D721Med (cell line): ENCODE measurements around the gene ARHGAP32.
"Not testable (repeated sequence)": the region's sequence is repeated elsewhere in the genome, so short reads cannot be mapped to it uniquely, and the experiment has no call there.

Experiments
- DNase-seq: peaks from one replicate; pipeline ENCODE4 v3.0.0; 2011; ENCODE audit warnings: low spot score; ENCODE audit not compliant: insufficient read length
- FAIRE-seq: peaks from 2 replicates; lab custom pipeline; 2011; peaks lifted over from hg19 to GRCh38; lab: Jason Lieb, UNC
- TF ChIP-seq, protein P1 (sequence below): IDR thresholded peaks from 2 replicates; pipeline ENCODE4 v1.5.1; 2012; ENCODE audit warnings: mild to moderate bottlenecking, control low read depth; ENCODE audit not compliant: insufficient read depth; ENCODE audit errors: missing control alignments

The ARHGAP32 gene

DNA sequence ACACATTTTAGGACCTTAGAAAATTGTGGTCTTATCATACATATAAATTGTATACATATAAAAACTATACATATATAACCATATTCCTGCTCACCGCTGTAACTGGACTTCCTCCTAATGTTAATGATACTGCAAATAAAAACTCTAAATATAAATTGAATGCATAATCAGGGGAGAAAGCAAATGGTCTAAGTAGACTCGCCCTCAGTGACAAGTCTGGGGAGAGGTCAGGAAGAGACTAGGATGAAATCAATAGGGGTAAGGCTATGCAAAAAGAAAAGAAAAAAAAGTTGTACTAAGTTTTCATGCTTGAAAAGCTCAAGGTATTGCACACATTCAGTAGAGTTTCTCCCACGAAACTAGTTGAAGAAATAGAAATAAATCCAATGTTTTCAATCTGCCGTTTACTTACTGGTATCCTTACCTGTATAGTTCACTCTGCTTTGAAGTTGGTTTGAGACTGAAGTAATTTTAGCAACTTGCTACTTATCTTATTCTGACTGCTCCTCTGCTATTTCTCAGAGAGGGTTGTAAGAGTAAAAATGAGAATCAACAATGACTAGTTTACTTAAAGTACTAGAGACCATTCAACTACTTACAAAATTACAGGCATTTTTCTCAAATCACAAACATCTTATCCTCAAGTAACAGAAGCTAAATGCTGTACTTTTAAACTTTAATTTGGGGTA is 12.2 kb upstream of the ARHGAP32 start:
- DNase-seq (no peak), FAIRE-seq (no peak)
- TF ChIP-seq, protein P1, sequence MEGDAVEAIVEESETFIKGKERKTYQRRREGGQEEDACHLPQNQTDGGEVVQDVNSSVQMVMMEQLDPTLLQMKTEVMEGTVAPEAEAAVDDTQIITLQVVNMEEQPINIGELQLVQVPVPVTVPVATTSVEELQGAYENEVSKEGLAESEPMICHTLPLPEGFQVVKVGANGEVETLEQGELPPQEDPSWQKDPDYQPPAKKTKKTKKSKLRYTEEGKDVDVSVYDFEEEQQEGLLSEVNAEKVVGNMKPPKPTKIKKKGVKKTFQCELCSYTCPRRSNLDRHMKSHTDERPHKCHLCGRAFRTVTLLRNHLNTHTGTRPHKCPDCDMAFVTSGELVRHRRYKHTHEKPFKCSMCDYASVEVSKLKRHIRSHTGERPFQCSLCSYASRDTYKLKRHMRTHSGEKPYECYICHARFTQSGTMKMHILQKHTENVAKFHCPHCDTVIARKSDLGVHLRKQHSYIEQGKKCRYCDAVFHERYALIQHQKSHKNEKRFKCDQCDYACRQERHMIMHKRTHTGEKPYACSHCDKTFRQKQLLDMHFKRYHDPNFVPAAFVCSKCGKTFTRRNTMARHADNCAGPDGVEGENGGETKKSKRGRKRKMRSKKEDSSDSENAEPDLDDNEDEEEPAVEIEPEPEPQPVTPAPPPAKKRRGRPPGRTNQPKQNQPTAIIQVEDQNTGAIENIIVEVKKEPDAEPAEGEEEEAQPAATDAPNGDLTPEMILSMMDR, result no peak

DNA sequence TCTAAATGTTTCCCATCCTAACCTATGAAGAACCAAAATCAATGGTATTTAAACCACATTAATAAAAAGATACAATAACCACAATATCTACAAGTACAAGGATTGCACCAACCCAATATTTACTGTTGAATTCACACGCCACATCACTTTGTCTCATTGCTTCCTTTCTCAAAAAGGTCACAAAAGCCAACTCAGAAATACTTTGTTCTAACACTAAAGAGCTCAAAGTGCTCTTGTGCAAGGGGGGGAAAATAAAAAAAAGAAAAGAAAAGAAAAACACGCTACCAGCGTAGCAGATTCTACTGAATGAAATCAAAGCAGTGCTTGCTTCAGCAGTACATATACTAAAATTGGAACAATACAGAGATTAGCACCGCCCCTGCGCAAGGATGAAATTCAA is 10.5 kb upstream of the ARHGAP32 start:
- DNase-seq, result no peak
- TF ChIP-seq, protein P1, result no peak
- no peak for FAIRE-seq

DNA sequence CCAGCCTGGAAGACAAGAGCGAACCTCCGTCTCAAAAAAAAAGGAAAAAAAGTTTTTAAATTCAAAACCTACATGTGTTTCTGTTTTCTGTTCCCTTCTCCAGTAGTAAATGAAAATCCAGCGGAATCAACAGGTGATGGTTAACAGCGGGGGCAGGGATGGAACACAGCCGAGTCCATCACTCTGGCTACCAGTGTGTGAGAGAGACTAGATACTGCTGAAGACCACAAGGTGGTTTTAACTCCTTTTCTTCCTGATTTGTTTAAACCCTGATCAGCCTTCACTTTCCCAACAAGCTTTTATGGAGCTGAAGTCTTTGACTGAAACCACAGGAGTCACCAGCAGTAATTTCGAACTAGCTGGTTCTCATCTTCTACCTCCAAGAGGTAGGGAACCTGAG is 3.6 kb upstream of the ARHGAP32 start:
- DNase-seq (no peak), FAIRE-seq (no peak)
- TF ChIP-seq, protein P1, result no peak

DNA sequence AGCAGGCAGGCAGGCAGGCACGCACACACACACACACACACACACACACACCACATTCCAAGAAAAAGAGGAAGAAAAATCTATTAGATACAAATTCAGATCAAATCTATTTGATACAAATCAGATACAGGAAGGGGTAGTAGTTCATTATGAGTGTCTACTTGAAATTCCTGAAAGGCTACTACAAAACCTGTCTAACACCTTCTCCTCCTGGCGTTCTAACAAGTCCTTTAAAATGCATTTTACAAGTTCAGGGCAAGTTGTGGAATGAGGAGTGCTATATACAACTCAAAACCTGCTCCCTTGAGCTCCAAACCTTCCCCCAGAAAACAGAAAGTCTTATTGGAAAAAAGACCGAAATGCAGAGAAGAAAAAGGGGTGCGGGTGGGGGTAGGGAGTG is 476 bp downstream of the ARHGAP32 start:
- no peak for DNase-seq
- FAIRE-seq, result no peak
- TF ChIP-seq, protein P1, result no peak

DNA sequence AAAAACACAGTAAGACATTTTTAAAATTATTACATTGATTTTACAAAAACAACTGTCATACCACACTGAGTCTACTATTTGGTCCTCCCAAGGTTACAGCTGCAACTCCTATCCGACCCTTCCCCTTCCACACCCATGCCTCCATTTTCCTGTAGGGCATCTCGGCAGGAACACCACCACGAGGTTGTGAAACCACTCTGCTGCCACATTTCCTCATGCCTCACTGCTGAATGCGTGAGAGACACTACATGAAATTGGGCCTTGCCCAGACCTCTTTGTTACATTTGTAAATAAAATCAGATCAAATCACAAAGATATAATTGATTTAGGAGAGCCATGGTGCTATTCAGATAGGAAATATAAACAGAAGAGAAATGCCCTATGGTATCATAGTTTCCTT is 2.0 kb downstream of the ARHGAP32 start:
- FAIRE-seq, result no peak
- TF ChIP-seq, protein P1, result no peak
- DNase-seq, result no peak

DNA sequence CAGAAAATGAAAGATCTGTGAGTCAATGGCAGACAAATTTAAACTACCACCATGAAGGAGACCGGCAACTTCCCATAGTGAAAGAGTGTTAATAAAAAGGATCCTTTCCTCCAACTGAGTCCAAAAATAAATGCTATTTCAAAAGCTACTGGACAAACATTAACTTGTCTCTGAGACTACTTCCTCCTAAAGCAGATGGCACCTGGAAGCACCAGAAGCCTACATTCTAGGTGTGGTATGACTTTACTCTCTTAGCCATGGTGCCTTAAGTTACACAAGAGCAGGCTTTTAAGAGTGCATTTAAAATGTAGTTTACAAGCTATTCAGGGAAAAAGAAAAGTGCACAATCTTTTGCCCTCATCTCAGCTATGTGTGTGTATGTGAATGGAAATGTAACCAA is 2.5 kb downstream of the ARHGAP32 start:
- FAIRE-seq (no peak), DNase-seq (no peak)
- TF ChIP-seq, protein P1, result no peak

DNA sequence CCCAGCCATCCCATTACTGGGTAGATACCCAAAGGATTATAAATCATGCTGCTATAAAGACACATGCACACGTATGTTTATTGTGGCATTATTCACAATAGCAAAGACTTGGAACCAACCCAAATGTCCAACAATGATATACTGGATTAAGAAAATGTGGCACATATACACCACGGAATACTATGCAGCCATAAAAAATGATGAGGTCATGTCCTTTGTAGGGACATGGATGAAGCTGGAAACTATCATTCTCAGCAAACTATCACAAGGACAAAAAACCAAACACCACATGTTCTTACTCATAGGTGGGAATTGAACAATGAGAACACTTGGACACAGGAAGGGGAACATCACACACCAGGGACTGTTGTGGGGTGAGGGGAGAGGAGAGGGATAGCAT is 7.0 kb downstream of the ARHGAP32 start:
- FAIRE-seq, DNase-seq: not testable (repeated sequence)
